ENCODE data around the gene ULK1.

The ULK1 gene

DNA sequence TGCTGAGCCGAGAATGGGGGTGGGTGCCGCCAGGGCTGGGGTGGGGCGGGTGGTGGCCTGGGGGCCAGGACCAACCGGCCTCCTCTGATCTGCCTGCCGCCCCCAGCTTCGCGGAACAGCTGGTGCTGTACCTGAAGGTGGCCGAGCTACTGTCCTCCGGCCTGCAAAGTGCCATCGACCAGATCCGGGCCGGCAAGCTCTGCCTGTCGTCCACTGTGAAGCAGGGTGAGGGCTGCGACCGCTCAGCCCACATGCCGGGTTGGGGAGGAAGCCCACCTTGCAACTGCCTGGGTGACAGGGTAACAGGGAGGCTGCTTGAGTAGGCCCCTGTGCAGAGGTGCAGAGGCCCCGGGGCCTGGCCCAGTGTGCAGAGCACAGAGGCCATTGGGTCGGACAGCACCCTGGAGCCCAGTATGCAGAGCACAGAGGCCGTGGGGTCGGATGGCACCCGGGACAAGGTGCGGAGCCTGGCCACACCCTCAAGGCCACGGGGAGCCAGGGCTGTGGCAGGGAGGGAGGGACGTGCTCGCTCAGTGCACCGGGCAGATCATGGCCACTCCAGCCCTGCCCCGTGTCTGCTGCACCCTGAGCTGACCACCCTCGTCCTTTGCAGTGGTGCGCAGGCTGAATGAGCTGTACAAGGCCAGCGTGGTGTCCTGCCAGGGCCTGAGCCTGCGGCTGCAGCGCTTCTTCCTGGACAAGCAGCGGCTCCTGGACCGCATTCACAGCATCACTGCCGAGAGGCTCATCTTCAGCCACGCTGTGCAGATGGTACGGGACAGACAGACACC lies 25.1 kb downstream of the ULK1 start:
- no peak for TF ChIP-seq TAF1 (IDR thresholded peaks at IDR 0.05; ENCODE audit: low read depth)
- no peak for TF ChIP-seq TCF12 (IDR thresholded peaks at IDR 0.05; ENCODE audit: low read depth)
- TF ChIP-seq CEBPB (IDR thresholded peaks at IDR 0.05), result no peak
- TF ChIP-seq ZBTB7A (IDR thresholded peaks at IDR 0.05; ENCODE audit: low read depth), result no peak
- no peak for TF ChIP-seq TEAD4 (IDR thresholded peaks at IDR 0.05)
- TF ChIP-seq CREB1 (IDR thresholded peaks at IDR 0.05; ENCODE audit: low read depth), result no peak
- TF ChIP-seq EGR1 (IDR thresholded peaks at IDR 0.05), result no peak
- TF ChIP-seq EP300 (IDR thresholded peaks at IDR 0.05; ENCODE audit: borderline replicate concordance), result no peak
- TF ChIP-seq FOXM1 (IDR thresholded peaks at IDR 0.05; ENCODE audit: borderline replicate concordance, low read depth), result no peak

DNA sequence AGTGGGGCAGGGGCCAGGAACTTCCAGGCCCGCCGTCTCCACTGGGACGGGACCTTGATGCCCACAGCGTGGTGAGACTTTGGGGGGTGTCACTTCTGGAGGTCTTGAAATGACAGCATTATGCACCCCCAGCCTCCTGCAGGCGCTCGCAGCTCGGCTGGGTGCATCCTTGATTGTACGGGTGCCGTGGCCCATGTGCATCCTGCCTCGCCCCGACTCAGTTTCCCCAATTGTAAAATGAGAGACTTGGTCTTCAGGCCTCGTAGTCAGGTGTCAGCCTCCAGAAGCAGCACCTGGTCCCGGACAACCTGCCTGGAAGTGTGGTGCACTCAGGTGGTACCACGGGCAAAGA lies 25.7 kb downstream of the ULK1 start:
- TF ChIP-seq TCF12 (IDR thresholded peaks at IDR 0.05; ENCODE audit: low read depth) (no peak), EGR1 (IDR thresholded peaks at IDR 0.05) (no peak), FOXM1 (IDR thresholded peaks at IDR 0.05; ENCODE audit: borderline replicate concordance, low read depth) (no peak), CEBPB (IDR thresholded peaks at IDR 0.05) (no peak), CREB1 (IDR thresholded peaks at IDR 0.05; ENCODE audit: low read depth) (no peak), YY1 (IDR thresholded peaks at IDR 0.05; ENCODE audit: low read depth) (no peak), TEAD4 (IDR thresholded peaks at IDR 0.05) (no peak), TAF1 (IDR thresholded peaks at IDR 0.05; ENCODE audit: low read depth) (no peak), ZBTB7A (IDR thresholded peaks at IDR 0.05; ENCODE audit: low read depth) (no peak), NFIC (IDR thresholded peaks at IDR 0.05) (no peak), RAD21 (IDR thresholded peaks at IDR 0.05; ENCODE audit: low read depth) (no peak), EP300 (IDR thresholded peaks at IDR 0.05; ENCODE audit: borderline replicate concordance) (no peak)
- TF ChIP-seq, protein P1, sequence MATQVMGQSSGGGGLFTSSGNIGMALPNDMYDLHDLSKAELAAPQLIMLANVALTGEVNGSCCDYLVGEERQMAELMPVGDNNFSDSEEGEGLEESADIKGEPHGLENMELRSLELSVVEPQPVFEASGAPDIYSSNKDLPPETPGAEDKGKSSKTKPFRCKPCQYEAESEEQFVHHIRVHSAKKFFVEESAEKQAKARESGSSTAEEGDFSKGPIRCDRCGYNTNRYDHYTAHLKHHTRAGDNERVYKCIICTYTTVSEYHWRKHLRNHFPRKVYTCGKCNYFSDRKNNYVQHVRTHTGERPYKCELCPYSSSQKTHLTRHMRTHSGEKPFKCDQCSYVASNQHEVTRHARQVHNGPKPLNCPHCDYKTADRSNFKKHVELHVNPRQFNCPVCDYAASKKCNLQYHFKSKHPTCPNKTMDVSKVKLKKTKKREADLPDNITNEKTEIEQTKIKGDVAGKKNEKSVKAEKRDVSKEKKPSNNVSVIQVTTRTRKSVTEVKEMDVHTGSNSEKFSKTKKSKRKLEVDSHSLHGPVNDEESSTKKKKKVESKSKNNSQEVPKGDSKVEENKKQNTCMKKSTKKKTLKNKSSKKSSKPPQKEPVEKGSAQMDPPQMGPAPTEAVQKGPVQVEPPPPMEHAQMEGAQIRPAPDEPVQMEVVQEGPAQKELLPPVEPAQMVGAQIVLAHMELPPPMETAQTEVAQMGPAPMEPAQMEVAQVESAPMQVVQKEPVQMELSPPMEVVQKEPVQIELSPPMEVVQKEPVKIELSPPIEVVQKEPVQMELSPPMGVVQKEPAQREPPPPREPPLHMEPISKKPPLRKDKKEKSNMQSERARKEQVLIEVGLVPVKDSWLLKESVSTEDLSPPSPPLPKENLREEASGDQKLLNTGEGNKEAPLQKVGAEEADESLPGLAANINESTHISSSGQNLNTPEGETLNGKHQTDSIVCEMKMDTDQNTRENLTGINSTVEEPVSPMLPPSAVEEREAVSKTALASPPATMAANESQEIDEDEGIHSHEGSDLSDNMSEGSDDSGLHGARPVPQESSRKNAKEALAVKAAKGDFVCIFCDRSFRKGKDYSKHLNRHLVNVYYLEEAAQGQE (IDR thresholded peaks at IDR 0.05; ENCODE audit: low read depth), result no peak
- TF ChIP-seq, protein P2, sequence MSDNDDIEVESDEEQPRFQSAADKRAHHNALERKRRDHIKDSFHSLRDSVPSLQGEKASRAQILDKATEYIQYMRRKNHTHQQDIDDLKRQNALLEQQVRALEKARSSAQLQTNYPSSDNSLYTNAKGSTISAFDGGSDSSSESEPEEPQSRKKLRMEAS (IDR thresholded peaks at IDR 0.05), result no peak
- TF ChIP-seq, protein P3, sequence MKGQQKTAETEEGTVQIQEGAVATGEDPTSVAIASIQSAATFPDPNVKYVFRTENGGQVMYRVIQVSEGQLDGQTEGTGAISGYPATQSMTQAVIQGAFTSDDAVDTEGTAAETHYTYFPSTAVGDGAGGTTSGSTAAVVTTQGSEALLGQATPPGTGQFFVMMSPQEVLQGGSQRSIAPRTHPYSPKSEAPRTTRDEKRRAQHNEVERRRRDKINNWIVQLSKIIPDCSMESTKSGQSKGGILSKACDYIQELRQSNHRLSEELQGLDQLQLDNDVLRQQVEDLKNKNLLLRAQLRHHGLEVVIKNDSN (IDR thresholded peaks at IDR 0.05), result no peak

DNA sequence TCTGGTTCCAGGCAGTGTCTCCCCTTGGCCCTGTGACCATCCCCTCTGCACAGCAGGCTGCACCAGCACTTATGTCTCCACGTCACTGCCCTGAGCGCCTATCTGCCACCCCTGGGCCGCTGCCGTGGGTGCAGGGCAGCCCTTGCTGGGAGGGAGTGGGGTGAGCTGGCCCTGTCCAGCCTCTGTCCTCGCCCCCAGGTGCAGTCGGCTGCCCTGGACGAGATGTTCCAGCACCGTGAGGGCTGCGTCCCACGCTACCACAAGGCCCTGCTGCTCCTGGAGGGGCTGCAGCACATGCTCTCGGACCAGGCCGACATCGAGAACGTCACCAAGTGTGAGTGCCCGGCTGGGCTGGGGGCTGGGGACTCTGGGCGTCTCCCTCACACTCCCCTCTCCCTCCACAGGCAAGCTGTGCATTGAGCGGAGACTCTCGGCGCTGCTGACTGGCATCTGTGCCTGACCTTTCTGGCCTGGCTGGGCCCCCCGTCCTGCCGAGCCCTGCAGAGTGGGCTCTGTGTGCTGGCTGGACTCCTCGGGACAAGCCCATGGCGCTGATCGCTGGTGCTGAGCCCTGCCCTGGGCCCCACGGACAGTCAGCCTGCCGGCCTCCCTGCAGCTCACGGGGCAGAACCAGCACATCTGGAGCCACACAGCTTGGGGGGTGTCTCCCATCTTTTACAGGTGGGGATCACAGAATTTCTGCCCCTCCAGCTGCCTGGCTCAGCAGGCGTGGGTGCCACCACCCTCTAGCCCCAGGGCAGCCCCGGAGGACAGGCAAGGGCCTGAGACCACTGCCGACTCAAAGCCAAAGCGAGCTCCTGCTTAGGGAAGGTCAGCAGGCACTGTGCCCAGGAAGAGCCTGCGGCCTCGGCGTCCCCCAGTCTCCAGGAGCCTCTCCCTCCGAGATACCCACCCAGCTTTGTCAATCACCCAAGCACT lies 26.7 kb downstream of the ULK1 start:
- TF ChIP-seq CREB1 (IDR thresholded peaks at IDR 0.05; ENCODE audit: low read depth) (no peak), EGR1 (IDR thresholded peaks at IDR 0.05) (no peak), YY1 (IDR thresholded peaks at IDR 0.05; ENCODE audit: low read depth) (no peak)
- TF ChIP-seq, protein P1 (IDR thresholded peaks at IDR 0.05; ENCODE audit: low read depth), result no peak
- TF ChIP-seq, protein P3 (IDR thresholded peaks at IDR 0.05), result no peak

DNA sequence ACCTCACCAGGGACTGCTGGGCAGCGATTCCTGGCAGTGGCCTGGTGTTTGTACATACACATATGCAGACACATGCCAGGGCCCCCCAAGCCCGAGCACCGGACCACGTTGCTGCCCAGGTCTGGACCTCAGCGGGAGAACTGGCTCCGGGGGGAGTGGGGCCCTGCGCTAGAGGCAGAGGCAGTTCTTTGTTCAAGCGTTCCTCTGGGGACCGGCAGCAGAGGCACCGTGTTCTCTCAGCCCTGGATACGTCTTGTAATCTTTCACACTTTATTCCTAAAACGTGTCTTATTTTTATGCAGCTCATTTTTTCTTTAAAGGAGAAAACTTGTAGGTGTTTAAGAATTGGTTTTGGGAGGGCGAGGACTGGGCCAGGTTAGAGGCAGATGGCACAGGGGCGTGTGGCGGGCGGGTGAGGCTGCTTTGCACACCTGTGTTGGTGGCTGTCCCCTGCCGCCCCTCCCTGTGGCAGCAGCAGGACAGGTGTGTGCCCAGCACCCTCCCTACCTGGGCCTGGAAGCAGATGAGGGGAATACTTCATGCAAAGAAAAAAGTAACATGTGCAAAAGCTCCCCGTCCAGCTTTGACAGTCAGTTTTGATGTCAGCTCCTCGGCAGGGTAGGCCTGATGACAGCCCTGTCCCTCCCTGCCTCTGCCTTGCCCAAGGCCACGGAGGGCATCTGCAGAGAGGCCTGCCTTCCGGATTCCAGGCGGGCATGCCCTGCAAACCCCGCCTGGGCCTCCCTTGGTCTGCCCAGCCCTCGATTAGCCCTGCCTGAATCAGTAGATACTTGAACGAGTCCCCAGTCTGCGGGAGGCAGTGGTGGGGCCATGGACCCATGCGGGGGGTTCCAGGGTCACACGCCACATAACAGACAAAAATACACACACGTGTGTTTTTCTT lies 27.7 kb downstream of the ULK1 start:
- TF ChIP-seq YY1 (IDR thresholded peaks at IDR 0.05; ENCODE audit: low read depth), result no peak
- TF ChIP-seq CEBPB (IDR thresholded peaks at IDR 0.05), result no peak
- TF ChIP-seq, protein P3 (IDR thresholded peaks at IDR 0.05), result no peak
- no peak for TF ChIP-seq RAD21 (IDR thresholded peaks at IDR 0.05; ENCODE audit: low read depth)
- no peak for TF ChIP-seq NFIC (IDR thresholded peaks at IDR 0.05)
- TF ChIP-seq CREB1 (IDR thresholded peaks at IDR 0.05; ENCODE audit: low read depth), result no peak
- no peak for TF ChIP-seq EGR1 (IDR thresholded peaks at IDR 0.05)
- TF ChIP-seq, protein P2 (IDR thresholded peaks at IDR 0.05), result no peak
- no peak for TF ChIP-seq TCF12 (IDR thresholded peaks at IDR 0.05; ENCODE audit: low read depth)
- TF ChIP-seq TEAD4 (IDR thresholded peaks at IDR 0.05), result no peak
